Adrenal gland (tissue), 5 donors: Measurements from ENCODE around the gene VPS13D.

Source experiments
- CTCF ChIP-seq, 6 experiments: fragments of 450-650 bp in 4 of 6; fragments of 200-600 bp in 2 of 6; sonication (generic) in 1 of 6; IDR thresholded peaks; 1 replicate in 5 of 6; 2 replicates in 1 of 6; pipeline versions ENCODE4 v1.5.1 to v1.8.0; 2016 to 2021; ENCODE audit warnings: antibody characterized with exemption in 6 of 6, mild to moderate bottlenecking in 2 of 6, moderate library complexity in 1 of 6
- POLR2A ChIP-seq, 2 donors: fragments of 450-650 bp; IDR thresholded peaks; one replicate each; pipeline ENCODE4 v1.6.1; 2017; ENCODE audit warnings: antibody characterized with exemption in 2 of 2, mild to moderate bottlenecking in 2 of 2, moderate library complexity in 1 of 2
- donor health status: DM: no; HTN: no; CAD: no.

GRCh38 chr1:12244078-12244477 is 14.2 kb downstream of the VPS13D start:
- TF ChIP-seq CTCF (IDR thresholded peaks at IDR 0.05) (peak in 3 of 6 experiments; percentile 25 to 30 (median 26)), POLR2A (IDR thresholded peaks at IDR 0.05) (no peak)
